Suprapubic skin (tissue), 4 donors: ENCODE data around the gene MFAP4. TPM values are rescaled to one million over a fixed set of nuclear protein-coding genes. Genes with fewer than 3 reads are reported as not detected.

ENCODE experiments used
- DNase-seq, 2 donors: peaks; one replicate each; pipeline ENCODE4 v3.0.0-alpha.2; 2019; ENCODE audit warnings: low spot score in 2 of 2
- H3K27ac ChIP-seq: fragments of 200-600 bp; sonication (generic); one replicate; pipeline ENCODE4 v1.5.1; 2019
- H3K27me3 ChIP-seq: fragments of 200-600 bp; sonication (generic); one replicate; pipeline ENCODE4 v1.5.1; 2019
- H3K36me3 ChIP-seq: fragments of 200-600 bp; sonication (generic); one replicate; pipeline ENCODE4 v1.5.1; 2019
- H3K4me1 ChIP-seq: fragments of 200-600 bp; sonication (generic); one replicate; pipeline ENCODE4 v1.5.1; 2019
- H3K4me3 ChIP-seq: fragments of 200-600 bp; sonication (generic); one replicate; pipeline ENCODE4 v1.5.1; 2019; ENCODE audit warnings: mild to moderate bottlenecking
- H3K9me3 ChIP-seq: fragments of 200-600 bp; sonication (generic); one replicate; pipeline ENCODE4 v1.5.1; 2019
- CTCF ChIP-seq, 2 donors: fragments of 200-600 bp in 1 of 2; fragments of 450-650 bp in 1 of 2; sonication (generic) in 1 of 2; IDR thresholded peaks; one replicate each; pipeline ENCODE4 v1.5.1; 2016 to 2019; ENCODE audit warnings: antibody characterized with exemption in 2 of 2, mild to moderate bottlenecking in 1 of 2, moderate library complexity in 1 of 2
- EP300 ChIP-seq: sonication (generic); formaldehyde crosslinking; IDR thresholded peaks from one replicate; pipeline ENCODE4 v1.6.1; 2017; ENCODE audit warnings: antibody characterized with exemption
- POLR2A ChIP-seq, 2 donors: fragments of 450-650 bp; IDR thresholded peaks; one replicate each; pipeline ENCODE4 v1.6.1; 2017; ENCODE audit warnings: antibody characterized with exemption in 2 of 2, mild to moderate bottlenecking in 2 of 2, moderate library complexity in 2 of 2
- POLR2AphosphoS5 ChIP-seq, 3 donors: sonication (generic); formaldehyde crosslinking; IDR thresholded peaks; one replicate each; pipeline ENCODE4 v1.6.1; 2017; ENCODE audit warnings: antibody characterized with exemption in 3 of 3
- WGBS: methylation state at CpG from one replicate; pipeline ENCODE4 v1.1.5; 2018; 5-methylcytosine and 5-hydroxymethylcytosine counted together
- total RNA-seq, 4 donors: library from RNA; depleted of rRNA; stranded (reverse); fragments of >200 nt; gene quantifications; one replicate each; pipeline ENCODE4 v1.1.0, GENCODE V29; 2016

The MFAP4 gene
- total RNA-seq, 4 donors from 2014 or later, result 14.9 to 27.8 (median 24.9) TPM

- Histone ChIP-seq H3K36me3 (peaks cover 29% of the 10 kb centered on the region), H3K27ac (no peak overlapping the region), H3K4me1 (peaks cover 43% of the 10 kb centered on the region), H3K9me3 (no peaks in the 10 kb centered on the region), H3K4me3 (no peak overlapping the region), H3K27me3 (no peaks in the 10 kb centered on the region)
- 87% methylated on average over 7 of the region's 7 CpGs for WGBS
- no peak for DNase-seq
- TF ChIP-seq CTCF (IDR thresholded peaks at IDR 0.05) (peak; percentile 7 to 59), EP300 (no peak)
Measured at GRCh38 chr17:19338031-19338990, 48.7 kb downstream of the MFAP4 start.

GRCh38 chr17:19337712-19338023, 49.3 kb downstream of the MFAP4 start:
- Histone ChIP-seq H3K4me1 (peaks cover 37% of the 10 kb centered on the region), H3K9me3 (no peaks in the 10 kb centered on the region), H3K27ac (no peak overlapping the region), H3K36me3 (peaks cover 35% of the 10 kb centered on the region), H3K27me3 (no peaks in the 10 kb centered on the region), H3K4me3 (no peak overlapping the region)
- TF ChIP-seq POLR2A (IDR thresholded peaks at IDR 0.05) (no peak), EP300 (no peak), CTCF (IDR thresholded peaks at IDR 0.05) (no peak), POLR2AphosphoS5 (IDR thresholded peaks at IDR 0.05) (no peak)
- DNase-seq, result no peak
- 44% methylated on average over 2 of the region's 2 CpGs for WGBS

- DNase-seq, result no peak
- peak in 1 of 2 donors; percentile 54 for TF ChIP-seq CTCF (IDR thresholded peaks at IDR 0.05)
- TF ChIP-seq POLR2AphosphoS5 (IDR thresholded peaks at IDR 0.05), result no peak
- no peak overlapping the region for H3K4me3 ChIP-seq
- no peaks in the 10 kb centered on the region for H3K9me3 ChIP-seq
- 64% methylated on average over 17 of the region's 21 CpGs for WGBS
- H3K36me3 ChIP-seq, result peaks cover 40% of the 10 kb centered on the region
- no peaks in the 10 kb centered on the region for H3K27me3 ChIP-seq
- H3K27ac ChIP-seq, result no peak overlapping the region
- H3K4me1 ChIP-seq, result peaks cover 31% of the 10 kb centered on the region
Measured at GRCh38 chr17:19336938-19337711, 49.9 kb downstream of the MFAP4 start.

- Histone ChIP-seq H3K4me3 (no peak overlapping the region), H3K36me3 (peaks cover 47% of the 10 kb centered on the region)
- no peak for DNase-seq
Measured at GRCh38 chr17:19335951-19336631, 50.9 kb downstream of the MFAP4 start.

More at GRCh38 chr17:19335951-19336631, 50.9 kb downstream of the MFAP4 start:
- Histone ChIP-seq H3K27me3 (no peaks in the 10 kb centered on the region), H3K27ac (no peak overlapping the region), H3K4me1 (peaks cover 21% of the 10 kb centered on the region), H3K9me3 (no peaks in the 10 kb centered on the region)
- TF ChIP-seq EP300 (no peak), POLR2A (IDR thresholded peaks at IDR 0.05) (no peak), CTCF (IDR thresholded peaks at IDR 0.05) (no peak), POLR2AphosphoS5 (IDR thresholded peaks at IDR 0.05) (no peak)
- 84% methylated on average over 13 of the region's 18 CpGs for WGBS
